ENCODE results near the gene PRF1. TPM values are rescaled to one million over a fixed set of nuclear protein-coding genes. Genes with fewer than 3 reads are reported as not detected.
"Not testable (repeated sequence)": the region's sequence is repeated elsewhere in the genome, so short reads cannot be mapped to it uniquely, and the experiment has no call there.

Gene PRF1
- polyA plus RNA-seq, 1 experiment, result not detected

DNA sequence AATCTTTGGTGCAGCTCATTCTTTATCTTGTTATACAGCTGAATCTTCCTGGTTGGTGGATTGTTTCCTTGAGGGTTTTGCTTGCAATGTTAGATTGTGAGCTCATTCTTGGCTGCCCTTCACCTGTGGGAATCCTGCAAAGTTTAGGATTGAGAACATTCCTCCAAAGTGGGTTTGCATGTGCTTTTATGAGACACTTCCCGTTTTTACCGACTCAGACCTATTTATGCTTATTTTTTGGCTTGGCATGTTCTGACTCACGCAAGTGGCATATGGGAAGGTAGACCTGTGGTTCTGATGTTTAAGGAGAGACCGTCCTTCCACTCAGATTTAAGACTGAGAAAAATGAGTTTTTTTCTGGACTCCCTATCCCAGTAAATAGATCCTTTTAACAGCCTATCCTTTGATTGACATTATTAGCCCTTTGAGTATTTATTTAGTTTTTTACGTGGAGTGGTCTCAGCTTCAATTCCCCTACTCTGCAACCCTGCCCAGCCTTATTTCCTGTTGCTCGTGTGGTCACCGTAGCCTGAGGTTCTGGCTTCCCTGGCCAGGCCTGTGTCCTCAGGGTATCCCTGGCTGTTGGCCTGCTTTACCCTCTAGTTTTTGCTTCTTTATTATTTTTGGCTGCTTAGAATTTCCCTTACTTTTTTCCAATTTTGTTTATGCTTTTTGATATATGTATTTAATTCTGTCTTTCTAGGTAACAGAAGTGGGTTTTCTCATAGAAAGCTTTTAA lies 13.4 kb upstream of the PRF1 start:
- H3K9me3 ChIP-seq (ENCODE audit: control insufficient read depth, insufficient read depth, low read length), result peaks cover 6% of the 10 kb centered on the region; the same call in 1 of the 2 replicates
- peaks cover 5% of the 10 kb centered on the region for H3K27me3 ChIP-seq (ENCODE audit: control insufficient read depth, insufficient read depth, low read length)
- ChIA-PET CTCF (interaction anchor here (1.1 to 1.5 kb wide), 2 partner anchors 66 to 143 kb away, joined by 3 to 5 read pairs; no protein-coding TSS in a partner anchor), POLR2A (no interaction called here)
- H3K4me3 ChIP-seq (ENCODE audit: low read depth, low read length), result no peak overlapping the region
- no peak overlapping the region for H3K27ac ChIP-seq (ENCODE audit: low read depth, low read length)
- TF ChIP-seq, protein P1, sequence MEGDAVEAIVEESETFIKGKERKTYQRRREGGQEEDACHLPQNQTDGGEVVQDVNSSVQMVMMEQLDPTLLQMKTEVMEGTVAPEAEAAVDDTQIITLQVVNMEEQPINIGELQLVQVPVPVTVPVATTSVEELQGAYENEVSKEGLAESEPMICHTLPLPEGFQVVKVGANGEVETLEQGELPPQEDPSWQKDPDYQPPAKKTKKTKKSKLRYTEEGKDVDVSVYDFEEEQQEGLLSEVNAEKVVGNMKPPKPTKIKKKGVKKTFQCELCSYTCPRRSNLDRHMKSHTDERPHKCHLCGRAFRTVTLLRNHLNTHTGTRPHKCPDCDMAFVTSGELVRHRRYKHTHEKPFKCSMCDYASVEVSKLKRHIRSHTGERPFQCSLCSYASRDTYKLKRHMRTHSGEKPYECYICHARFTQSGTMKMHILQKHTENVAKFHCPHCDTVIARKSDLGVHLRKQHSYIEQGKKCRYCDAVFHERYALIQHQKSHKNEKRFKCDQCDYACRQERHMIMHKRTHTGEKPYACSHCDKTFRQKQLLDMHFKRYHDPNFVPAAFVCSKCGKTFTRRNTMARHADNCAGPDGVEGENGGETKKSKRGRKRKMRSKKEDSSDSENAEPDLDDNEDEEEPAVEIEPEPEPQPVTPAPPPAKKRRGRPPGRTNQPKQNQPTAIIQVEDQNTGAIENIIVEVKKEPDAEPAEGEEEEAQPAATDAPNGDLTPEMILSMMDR (IDR thresholded peaks at IDR 0.05; ENCODE audit: low read depth, low read length), result no peak
- DNase-seq (ENCODE audit: low read depth, low spot score), result no peak

DNA sequence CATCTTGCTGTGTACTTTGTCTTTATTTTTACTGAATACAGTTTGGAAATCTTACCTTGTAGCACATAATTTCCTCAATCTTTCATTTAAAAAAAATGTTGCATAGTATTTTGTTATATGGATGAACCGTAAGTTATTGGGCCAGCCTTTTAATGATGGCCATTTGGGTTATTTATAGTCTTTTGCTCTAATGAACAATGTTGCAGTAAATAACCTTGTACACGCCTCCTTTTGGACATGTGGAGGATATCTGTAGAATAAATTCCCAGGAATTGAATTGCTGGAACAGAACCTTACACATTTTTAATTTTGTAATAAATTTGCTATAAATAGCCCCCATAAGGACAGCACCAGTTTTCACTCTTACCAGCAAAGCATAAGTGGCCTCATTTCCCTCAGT lies 12.7 kb upstream of the PRF1 start:
- no peak overlapping the region for H3K27ac ChIP-seq (ENCODE audit: low read depth, low read length)
- no peak overlapping the region for H3K4me3 ChIP-seq (ENCODE audit: low read depth, low read length)
- TF ChIP-seq, protein P1 (IDR thresholded peaks at IDR 0.05; ENCODE audit: low read depth, low read length), result no peak
- ChIA-PET POLR2A (no interaction called here), CTCF (interaction anchor here (1.1 to 1.5 kb wide), 2 partner anchors 65 to 144 kb away, joined by 3 to 5 read pairs; no protein-coding TSS in a partner anchor)
- peaks cover under 1% of the 10 kb centered on the region; the same call in 1 of the 2 replicates for H3K9me3 ChIP-seq (ENCODE audit: control insufficient read depth, insufficient read depth, low read length)
- H3K27me3 ChIP-seq (ENCODE audit: control insufficient read depth, insufficient read depth, low read length), result peaks cover 6% of the 10 kb centered on the region
- DNase-seq (ENCODE audit: low read depth, low spot score), result no peak

DNA sequence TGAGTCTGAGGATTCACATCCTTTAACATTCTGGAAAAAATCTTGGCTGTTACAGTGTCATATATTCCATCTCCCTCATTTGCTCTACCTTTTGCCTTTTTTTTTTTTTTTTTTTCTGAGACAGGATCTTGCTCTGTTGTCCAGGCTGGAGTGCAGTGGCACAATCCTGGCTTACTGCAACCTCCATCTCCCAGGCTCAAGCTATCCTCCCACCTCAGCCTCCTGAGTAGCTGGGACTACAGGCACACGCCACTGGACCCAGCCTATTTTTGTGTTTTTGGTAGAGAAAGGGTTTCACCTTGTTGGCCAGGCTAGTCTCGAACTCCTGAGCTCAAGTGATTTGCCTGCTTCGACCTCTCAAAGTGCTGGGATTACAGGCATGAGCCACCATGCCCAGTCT lies 11.8 kb upstream of the PRF1 start:
- CTCF ChIA-PET, result interaction anchor here (1.1 kb wide), 1 partner anchor 144 kb away, joined by 3 read pairs; no protein-coding TSS in a partner anchor
- POLR2A ChIA-PET; H3K27ac ChIP-seq (ENCODE audit: low read depth, low read length); DNase-seq (ENCODE audit: low read depth, low spot score); H3K27me3 ChIP-seq (ENCODE audit: control insufficient read depth, insufficient read depth, low read length); H3K9me3 ChIP-seq (ENCODE audit: control insufficient read depth, insufficient read depth, low read length); H3K4me3 ChIP-seq (ENCODE audit: low read depth, low read length): not testable (repeated sequence)

DNA sequence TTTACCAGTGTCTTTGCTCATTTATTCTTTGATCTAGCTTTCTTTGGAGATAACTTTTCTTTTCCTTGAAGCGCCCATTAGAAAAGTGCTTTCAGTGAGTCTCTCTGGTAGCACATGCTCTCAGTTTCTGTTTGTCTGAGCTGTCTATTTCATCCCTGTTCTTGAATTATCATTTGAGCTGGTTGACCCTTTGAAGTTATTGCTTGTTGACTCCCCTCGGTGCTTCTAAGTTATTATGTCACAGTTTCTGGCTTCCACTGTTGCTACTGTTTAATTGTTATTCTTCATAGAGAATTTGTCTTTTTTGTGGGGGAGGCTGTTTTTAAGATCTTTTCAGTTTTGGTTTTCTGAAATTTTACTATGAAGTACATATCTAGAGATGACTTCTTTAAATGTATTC lies 11.4 kb upstream of the PRF1 start:
- no peak overlapping the region for H3K27ac ChIP-seq (ENCODE audit: low read depth, low read length)
- DNase-seq (ENCODE audit: low read depth, low spot score), result no peak
- POLR2A ChIA-PET, result no interaction called here
- no peak overlapping the region for H3K4me3 ChIP-seq (ENCODE audit: low read depth, low read length)
- peaks cover 7% of the 10 kb centered on the region for H3K27me3 ChIP-seq (ENCODE audit: control insufficient read depth, insufficient read depth, low read length)
- TF ChIP-seq, protein P1 (IDR thresholded peaks at IDR 0.05; ENCODE audit: low read depth, low read length), result no peak
- CTCF ChIA-PET, result interaction anchor here (1.1 kb wide), 1 partner anchor 145 kb away, joined by 3 read pairs; no protein-coding TSS in a partner anchor
- H3K9me3 ChIP-seq (ENCODE audit: control insufficient read depth, insufficient read depth, low read length), result no peaks in the 10 kb centered on the region

DNA sequence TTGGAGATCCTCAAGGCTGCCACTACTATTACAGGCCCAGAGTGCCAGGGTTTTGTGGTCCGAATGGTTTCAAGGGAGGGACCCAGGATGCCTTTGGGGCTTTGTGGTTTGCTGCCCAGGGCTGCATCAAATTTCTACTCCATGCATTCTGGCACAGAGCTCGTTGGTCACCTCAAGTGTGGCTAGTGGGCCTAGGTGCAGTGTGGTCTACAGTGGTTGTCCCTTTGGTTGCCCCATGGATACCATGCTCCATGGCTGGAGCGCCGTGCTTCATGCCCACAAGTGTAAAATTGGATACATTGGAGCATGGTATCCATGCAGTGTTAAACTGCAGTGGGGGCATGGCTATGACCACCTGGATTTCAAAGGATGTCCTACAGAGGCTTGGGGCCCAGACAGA lies 5.4 kb upstream of the PRF1 start:
- no peaks in the 10 kb centered on the region for H3K9me3 ChIP-seq (ENCODE audit: control insufficient read depth, insufficient read depth, low read length)
- no peak for DNase-seq (ENCODE audit: low read depth, low spot score)
- ChIA-PET POLR2A (no interaction called here), CTCF (no interaction called here)
- H3K4me3 ChIP-seq (ENCODE audit: low read depth, low read length), result no peak overlapping the region
- no peak overlapping the region for H3K27ac ChIP-seq (ENCODE audit: low read depth, low read length)
- H3K27me3 ChIP-seq (ENCODE audit: control insufficient read depth, insufficient read depth, low read length), result peaks cover 14% of the 10 kb centered on the region
- TF ChIP-seq, protein P1 (IDR thresholded peaks at IDR 0.05; ENCODE audit: low read depth, low read length), result no peak

Measured in AG04450 (cell line).